ENCODE results near the gene SEMA3F.

The SEMA3F gene

DNA sequence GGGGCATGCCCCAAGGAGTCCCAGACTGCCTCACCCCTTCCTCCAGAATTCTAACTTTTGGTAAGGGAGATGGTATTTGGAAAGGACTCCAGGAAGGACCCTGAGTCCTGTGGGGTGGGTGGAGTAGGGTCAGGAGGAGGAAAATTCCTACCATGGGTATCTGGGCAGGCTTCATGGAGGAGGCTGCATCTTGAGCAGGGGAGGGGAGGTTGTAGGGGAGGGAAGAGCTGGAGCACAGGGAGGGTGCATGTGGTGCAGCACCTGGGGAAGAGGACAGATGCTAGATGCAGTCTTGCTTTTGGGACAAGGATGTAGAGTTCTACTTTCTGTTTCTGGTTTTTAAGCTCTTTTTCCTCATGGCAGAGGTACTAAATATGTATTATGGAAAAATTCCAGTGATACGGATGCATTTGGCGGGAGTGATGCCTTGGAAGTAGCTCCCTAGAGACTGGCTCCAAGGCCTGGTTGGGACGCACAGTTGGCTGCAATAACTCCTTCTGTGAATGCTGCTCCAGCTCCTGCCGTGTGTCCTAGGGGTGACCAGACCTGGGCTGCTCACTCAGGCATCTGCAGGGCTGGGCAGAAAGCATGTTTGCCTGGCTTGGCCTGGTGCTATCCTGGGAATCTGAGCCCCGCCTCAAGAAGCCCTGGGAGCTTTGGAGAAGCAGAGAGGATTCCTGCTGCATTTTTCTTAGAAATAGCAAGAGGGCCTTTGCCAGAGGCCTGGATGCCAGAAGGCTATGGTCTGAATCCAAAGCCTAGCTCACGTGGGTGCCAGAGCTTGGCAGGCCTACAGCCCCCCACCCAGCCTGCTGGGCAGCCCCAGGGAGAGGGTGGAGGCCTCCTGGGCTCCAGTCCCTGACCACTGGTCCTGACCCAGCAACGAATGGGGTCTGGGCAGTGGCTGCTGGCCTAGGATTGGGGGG is 10.1 kb downstream of the SEMA3F start:
- Histone ChIP-seq H3K27ac (ENCODE audit: insufficient read depth in 1 of 2, low read depth in 1 of 2, low read length in 2 of 2, poor library complexity in 1 of 2, severe bottlenecking in 2 of 2) (no peak overlapping the region), H3K36me3 (ENCODE audit: control insufficient read depth in 4 of 4, insufficient read depth in 4 of 4, low read length in 3 of 4) (no peaks in the 10 kb centered on the region), H3K9me3 (ENCODE audit: control extremely low read depth in 1 of 5, control insufficient read depth in 4 of 5, insufficient read depth in 2 of 5, low read depth in 1 of 5, low read length in 4 of 5) (no peaks in the 10 kb centered on the region), H3K27me3 (replicated peaks in 2 of 5; ENCODE audit: control insufficient read depth in 4 of 5, insufficient read depth in 5 of 5, low read length in 4 of 5) (no peaks in the 10 kb centered on the region), H3K4me3 (ENCODE audit: control insufficient read depth in 1 of 7, extremely low read depth in 1 of 7, insufficient read depth in 4 of 7, low read depth in 2 of 7, low read length in 6 of 7) (no peak overlapping the region), H3K4me1 (ENCODE audit: control extremely low read depth in 1 of 4, control insufficient read depth in 4 of 4, insufficient read depth in 4 of 4, low read length in 3 of 4) (peaks cover 0 to 9% (median 3%) of the 10 kb centered on the region in 4 experiments)
- ChIA-PET CTCF (interaction anchor here (0.5 to 2.3 kb wide), 11 partner anchors 7 to 210 kb away, joined by 3 to 9 read pairs (median 3); no protein-coding TSS in a partner anchor), POLR2A (no interaction called here)
- WGBS (ENCODE audit: insufficient coverage), result 92% methylated on average over 7 of the region's 7 CpGs
- no peak for DNase-seq

DNA sequence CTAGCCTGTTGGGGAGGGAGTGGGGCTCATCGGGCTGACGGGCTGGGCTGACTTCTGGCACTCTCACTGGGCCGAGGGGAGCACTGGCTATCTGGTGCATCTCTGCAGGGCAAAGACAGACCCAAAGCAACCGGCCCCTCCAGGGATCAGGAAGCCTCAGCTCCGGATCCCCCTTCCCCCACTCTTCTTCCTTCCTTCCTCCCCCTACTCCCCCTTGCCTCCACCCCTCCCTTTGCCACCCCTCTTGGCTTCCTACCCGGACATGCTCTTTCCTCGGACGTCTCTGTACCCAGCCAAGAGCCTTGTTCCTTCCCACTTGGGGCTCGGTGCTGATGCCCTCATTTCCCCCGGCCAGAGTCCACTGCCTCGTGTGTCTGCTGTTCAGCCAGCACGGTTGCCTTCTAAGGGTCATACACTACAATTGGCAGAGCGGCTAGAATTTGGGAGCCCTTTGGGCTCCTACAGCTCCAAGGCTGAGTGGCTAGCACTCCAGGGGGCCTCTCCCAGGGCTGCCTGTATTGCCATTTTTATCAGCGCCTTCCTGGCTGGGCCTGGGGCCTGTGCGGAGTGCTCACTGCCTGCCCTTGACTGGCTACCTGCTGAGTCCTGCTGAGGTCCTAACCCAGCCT is 10.9 kb downstream of the SEMA3F start:
- CTCF ChIA-PET, result interaction anchor here (0.8 to 2.1 kb wide), 7 partner anchors 8 to 59 kb away, joined by 3 to 6 read pairs (median 3); no protein-coding TSS in a partner anchor
- H3K4me3 ChIP-seq (ENCODE audit: control insufficient read depth in 1 of 7, extremely low read depth in 1 of 7, insufficient read depth in 4 of 7, low read depth in 2 of 7, low read length in 6 of 7), result no peak overlapping the region
- POLR2A ChIA-PET, result no interaction called here

DNA sequence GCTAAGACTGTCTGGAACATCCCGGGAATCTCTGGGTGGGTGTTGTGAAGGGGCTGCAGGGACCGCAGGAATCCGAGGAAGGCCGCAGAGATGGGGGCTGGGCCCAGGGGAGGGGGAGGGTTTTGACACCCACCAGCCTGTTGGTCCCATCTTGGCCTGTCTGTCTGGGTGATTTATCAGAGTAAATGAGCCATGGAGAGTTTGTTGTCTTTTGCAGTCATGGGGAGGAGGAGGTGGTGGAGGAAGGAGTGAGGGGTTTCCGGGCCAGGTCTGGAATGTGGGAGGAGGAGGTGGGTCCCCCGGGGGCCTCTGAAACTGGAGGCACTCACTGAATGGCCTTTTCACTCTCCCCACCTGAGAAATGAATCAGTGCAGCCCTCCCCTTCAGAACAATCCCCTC is 11.5 kb downstream of the SEMA3F start:
- POLR2A ChIA-PET, result no interaction called here
- H3K36me3 ChIP-seq (ENCODE audit: control insufficient read depth in 4 of 4, insufficient read depth in 4 of 4, low read length in 3 of 4), result no peaks in the 10 kb centered on the region
- H3K27ac ChIP-seq (ENCODE audit: insufficient read depth in 1 of 2, low read depth in 1 of 2, low read length in 2 of 2, poor library complexity in 1 of 2, severe bottlenecking in 2 of 2), result no peak overlapping the region
- CTCF ChIA-PET, result interaction anchor here (0.6 to 1.8 kb wide), 3 partner anchors 8 to 378 kb away, joined by 3 to 4 read pairs (median 3); no protein-coding TSS in a partner anchor
- WGBS (ENCODE audit: insufficient coverage), result 91% methylated on average over 4 of the region's 6 CpGs
- H3K4me3 ChIP-seq (ENCODE audit: control insufficient read depth in 1 of 7, extremely low read depth in 1 of 7, insufficient read depth in 4 of 7, low read depth in 2 of 7, low read length in 6 of 7), result no peak overlapping the region
- no peaks in the 10 kb centered on the region for H3K27me3 ChIP-seq (replicated peaks in 2 of 5; ENCODE audit: control insufficient read depth in 4 of 5, insufficient read depth in 5 of 5, low read length in 4 of 5)
- no peaks in the 10 kb centered on the region for H3K9me3 ChIP-seq (ENCODE audit: control extremely low read depth in 1 of 5, control insufficient read depth in 4 of 5, insufficient read depth in 2 of 5, low read depth in 1 of 5, low read length in 4 of 5)
- H3K4me1 ChIP-seq (ENCODE audit: control extremely low read depth in 1 of 4, control insufficient read depth in 4 of 4, insufficient read depth in 4 of 4, low read length in 3 of 4), result peaks cover 0 to 14% (median 3%) of the 10 kb centered on the region in 4 experiments
- DNase-seq, result no peak

More for the DNA sequence above, 10.9 kb downstream of the SEMA3F start:
- peaks cover 0 to 9% (median 3%) of the 10 kb centered on the region in 4 experiments for H3K4me1 ChIP-seq (ENCODE audit: control extremely low read depth in 1 of 4, control insufficient read depth in 4 of 4, insufficient read depth in 4 of 4, low read length in 3 of 4)
- H3K9me3 ChIP-seq (ENCODE audit: control extremely low read depth in 1 of 5, control insufficient read depth in 4 of 5, insufficient read depth in 2 of 5, low read depth in 1 of 5, low read length in 4 of 5), result no peaks in the 10 kb centered on the region
- WGBS (ENCODE audit: insufficient coverage), result 54% methylated on average over 12 of the region's 15 CpGs
- no peak overlapping the region for H3K27ac ChIP-seq (ENCODE audit: insufficient read depth in 1 of 2, low read depth in 1 of 2, low read length in 2 of 2, poor library complexity in 1 of 2, severe bottlenecking in 2 of 2)
- DNase-seq, result no peak
- H3K36me3 ChIP-seq (ENCODE audit: control insufficient read depth in 4 of 4, insufficient read depth in 4 of 4, low read length in 3 of 4), result no peaks in the 10 kb centered on the region
- H3K27me3 ChIP-seq (replicated peaks in 2 of 5; ENCODE audit: control insufficient read depth in 4 of 5, insufficient read depth in 5 of 5, low read length in 4 of 5), result no peaks in the 10 kb centered on the region

DNA sequence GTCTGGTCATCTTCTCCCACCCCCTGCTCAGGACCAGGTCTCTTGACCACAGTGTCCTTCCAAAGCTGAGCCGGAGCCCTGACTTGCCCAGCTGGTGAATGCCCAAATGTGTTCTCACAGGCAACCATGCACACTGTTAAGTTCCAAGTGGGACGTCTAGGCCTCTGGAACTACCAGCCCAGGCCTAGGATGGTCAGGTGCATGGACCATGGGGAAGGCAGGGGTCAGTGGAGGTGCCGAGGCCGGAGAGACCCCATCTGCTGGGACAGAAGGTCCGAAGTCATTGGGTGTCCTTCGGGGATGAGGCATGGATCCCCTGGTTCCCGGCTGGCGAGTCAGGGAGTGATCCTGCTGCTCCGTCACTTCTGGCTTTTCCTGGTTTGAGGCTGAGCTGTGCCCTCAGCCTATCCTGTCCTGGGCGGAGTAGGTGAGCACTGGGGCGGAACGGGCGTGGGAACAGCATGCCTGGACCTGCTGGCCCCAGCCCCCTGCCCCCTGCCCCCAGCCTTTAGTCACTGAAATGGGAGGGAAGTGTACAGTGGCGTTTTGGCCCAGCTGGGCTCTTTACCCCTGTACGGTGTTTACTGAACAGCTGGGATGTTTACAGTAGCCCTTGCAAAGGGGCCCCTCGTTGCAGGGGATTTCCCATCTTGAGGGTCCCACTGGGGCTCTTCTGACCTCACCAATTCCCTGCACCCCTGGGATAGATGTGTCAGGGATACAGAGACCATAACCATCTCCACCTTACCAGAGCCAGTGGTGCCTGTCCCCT is 12.1 kb downstream of the SEMA3F start:
- Histone ChIP-seq H3K9me3 (ENCODE audit: control extremely low read depth in 1 of 5, control insufficient read depth in 4 of 5, insufficient read depth in 2 of 5, low read depth in 1 of 5, low read length in 4 of 5) (no peaks in the 10 kb centered on the region), H3K36me3 (ENCODE audit: control insufficient read depth in 4 of 4, insufficient read depth in 4 of 4, low read length in 3 of 4) (no peaks in the 10 kb centered on the region), H3K4me1 (ENCODE audit: control extremely low read depth in 1 of 4, control insufficient read depth in 4 of 4, insufficient read depth in 4 of 4, low read length in 3 of 4) (peaks cover 0 to 14% (median 3%) of the 10 kb centered on the region in 4 experiments), H3K27me3 (replicated peaks in 2 of 5; ENCODE audit: control insufficient read depth in 4 of 5, insufficient read depth in 5 of 5, low read length in 4 of 5) (no peaks in the 10 kb centered on the region), H3K4me3 (ENCODE audit: control insufficient read depth in 1 of 7, extremely low read depth in 1 of 7, insufficient read depth in 4 of 7, low read depth in 2 of 7, low read length in 6 of 7) (no peak overlapping the region), H3K27ac (ENCODE audit: insufficient read depth in 1 of 2, low read depth in 1 of 2, low read length in 2 of 2, poor library complexity in 1 of 2, severe bottlenecking in 2 of 2) (no peak overlapping the region)
- ChIA-PET CTCF (interaction anchor here (0.6 to 1.8 kb wide), 5 partner anchors 9 to 379 kb away, joined by 3 to 4 read pairs (median 3); no protein-coding TSS in a partner anchor), POLR2A (no interaction called here)
- DNase-seq, result no peak
- 90% methylated on average over 9 of the region's 16 CpGs for WGBS (ENCODE audit: insufficient coverage)

DNA sequence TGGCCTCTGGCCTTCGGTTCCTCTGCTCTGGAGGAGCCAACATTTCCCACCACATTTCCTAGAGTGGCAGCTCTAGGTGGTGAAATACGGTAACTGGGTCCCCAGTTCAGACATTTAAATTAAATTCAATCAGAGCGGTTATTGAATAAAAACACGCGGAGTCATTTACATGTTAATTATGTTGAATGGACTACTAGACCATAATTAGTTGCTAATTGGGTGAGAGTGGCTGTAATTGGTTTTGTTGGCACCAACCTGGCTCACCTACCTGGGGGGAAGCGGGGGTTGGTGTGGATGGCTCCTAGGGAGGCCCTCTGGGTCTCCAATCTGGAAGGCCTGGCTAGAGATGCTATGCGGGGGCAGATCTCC is 12.7 kb downstream of the SEMA3F start:
- no peak for DNase-seq
- Histone ChIP-seq H3K27ac (ENCODE audit: insufficient read depth in 1 of 2, low read depth in 1 of 2, low read length in 2 of 2, poor library complexity in 1 of 2, severe bottlenecking in 2 of 2) (no peak overlapping the region), H3K27me3 (replicated peaks in 2 of 5; ENCODE audit: control insufficient read depth in 4 of 5, insufficient read depth in 5 of 5, low read length in 4 of 5) (no peaks in the 10 kb centered on the region), H3K36me3 (ENCODE audit: control insufficient read depth in 4 of 4, insufficient read depth in 4 of 4, low read length in 3 of 4) (no peaks in the 10 kb centered on the region), H3K4me3 (ENCODE audit: control insufficient read depth in 1 of 7, extremely low read depth in 1 of 7, insufficient read depth in 4 of 7, low read depth in 2 of 7, low read length in 6 of 7) (no peak overlapping the region), H3K4me1 (ENCODE audit: control extremely low read depth in 1 of 4, control insufficient read depth in 4 of 4, insufficient read depth in 4 of 4, low read length in 3 of 4) (peaks cover 0 to 14% (median 3%) of the 10 kb centered on the region in 4 experiments), H3K9me3 (ENCODE audit: control extremely low read depth in 1 of 5, control insufficient read depth in 4 of 5, insufficient read depth in 2 of 5, low read depth in 1 of 5, low read length in 4 of 5) (no peaks in the 10 kb centered on the region)
- 100% methylated on average over 2 of the region's 7 CpGs for WGBS (ENCODE audit: insufficient coverage)
- ChIA-PET CTCF (interaction anchor here (1.2 to 1.8 kb wide), 3 partner anchors 11 to 42 kb away, joined by 3 to 4 read pairs (median 3); no protein-coding TSS in a partner anchor), POLR2A (no interaction called here)

- Histone ChIP-seq H3K27ac (ENCODE audit: insufficient read depth in 1 of 2, low read depth in 1 of 2, low read length in 2 of 2, poor library complexity in 1 of 2, severe bottlenecking in 2 of 2) (no peak overlapping the region), H3K9me3 (ENCODE audit: control extremely low read depth in 1 of 5, control insufficient read depth in 4 of 5, insufficient read depth in 2 of 5, low read depth in 1 of 5, low read length in 4 of 5) (no peaks in the 10 kb centered on the region), H3K27me3 (replicated peaks in 2 of 5; ENCODE audit: control insufficient read depth in 4 of 5, insufficient read depth in 5 of 5, low read length in 4 of 5) (no peaks in the 10 kb centered on the region), H3K4me3 (ENCODE audit: control insufficient read depth in 1 of 7, extremely low read depth in 1 of 7, insufficient read depth in 4 of 7, low read depth in 2 of 7, low read length in 6 of 7) (no peak overlapping the region), H3K36me3 (ENCODE audit: control insufficient read depth in 4 of 4, insufficient read depth in 4 of 4, low read length in 3 of 4) (no peaks in the 10 kb centered on the region), H3K4me1 (ENCODE audit: control extremely low read depth in 1 of 4, control insufficient read depth in 4 of 4, insufficient read depth in 4 of 4, low read length in 3 of 4) (peaks cover 0 to 14% (median 3%) of the 10 kb centered on the region in 4 experiments)
- 94% methylated on average over 9 of the region's 9 CpGs for WGBS (ENCODE audit: insufficient coverage)
- no peak for DNase-seq
- ChIA-PET POLR2A (no interaction called here), CTCF (interaction anchor here (1.3 to 1.8 kb wide), 2 partner anchors 28 to 42 kb away, joined by 3 to 4 read pairs; no protein-coding TSS in a partner anchor)
Measured at GRCh38 chr3:50168388-50168787, 13.3 kb downstream of the SEMA3F start.

Measured in common myeloid progenitor, CD34-positive (primary cell).